HS-5 (cell line): ENCODE data around the gene OPN4.

Experiments
- DNase-seq: peaks from one replicate; pipeline ENCODE4 v3.0.0-alpha.2; 2012; ENCODE audit warnings: low read depth

The OPN4 gene

DNA sequence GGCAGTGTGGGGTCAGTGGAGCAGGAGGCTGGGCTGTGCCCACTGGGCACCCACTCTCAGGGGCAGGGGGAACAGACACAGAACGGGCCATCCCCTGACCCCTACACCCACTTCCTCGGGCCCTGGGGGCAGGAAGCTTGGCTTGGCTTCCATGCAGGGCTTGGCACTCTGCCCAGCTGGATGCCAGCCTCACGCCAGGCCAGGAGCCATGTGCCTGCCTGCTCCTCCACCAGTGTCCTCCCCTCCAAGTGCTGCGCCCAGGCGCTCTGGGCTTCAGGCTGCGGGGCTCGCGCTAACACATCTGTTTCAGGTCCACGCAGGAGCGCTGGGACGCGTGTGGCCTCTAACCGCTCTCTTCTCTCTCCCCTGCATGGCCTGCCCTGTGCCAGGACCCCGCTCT lies 26.7 kb downstream of the OPN4 start:
- no peak for DNase-seq

DNA sequence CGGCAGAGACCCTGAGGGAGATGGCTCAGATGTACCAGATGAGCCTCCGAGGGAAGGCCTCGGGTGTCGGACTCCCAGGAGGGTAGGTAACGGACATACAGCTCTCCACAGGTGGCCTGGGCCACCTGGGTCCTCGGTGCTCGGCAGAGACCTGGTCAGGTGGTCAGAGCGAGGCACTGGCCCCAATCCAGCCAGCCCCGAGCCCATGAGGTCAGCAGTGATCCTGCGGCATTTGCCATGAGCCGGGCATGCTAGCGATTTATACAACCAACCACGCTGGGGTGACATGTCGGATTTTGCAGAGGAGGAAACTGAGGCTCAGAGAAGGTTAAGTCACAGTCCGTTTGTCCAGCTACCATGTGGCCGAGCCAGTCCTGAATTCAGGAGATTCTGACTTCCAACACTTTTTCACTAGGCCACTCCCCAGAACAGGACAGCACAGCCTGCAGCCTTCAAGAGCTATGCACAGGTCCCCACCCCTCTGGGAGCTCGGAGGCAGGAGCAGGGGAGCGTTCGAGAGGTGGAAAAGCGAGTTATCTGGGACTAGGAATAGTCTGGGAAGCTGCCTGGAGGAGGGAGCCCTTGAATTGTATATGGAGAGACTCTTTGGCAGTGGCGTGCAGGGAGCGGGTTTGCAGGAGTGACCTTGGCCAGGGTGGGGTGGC lies 27.5 kb downstream of the OPN4 start:
- DNase-seq, result no peak

DNA sequence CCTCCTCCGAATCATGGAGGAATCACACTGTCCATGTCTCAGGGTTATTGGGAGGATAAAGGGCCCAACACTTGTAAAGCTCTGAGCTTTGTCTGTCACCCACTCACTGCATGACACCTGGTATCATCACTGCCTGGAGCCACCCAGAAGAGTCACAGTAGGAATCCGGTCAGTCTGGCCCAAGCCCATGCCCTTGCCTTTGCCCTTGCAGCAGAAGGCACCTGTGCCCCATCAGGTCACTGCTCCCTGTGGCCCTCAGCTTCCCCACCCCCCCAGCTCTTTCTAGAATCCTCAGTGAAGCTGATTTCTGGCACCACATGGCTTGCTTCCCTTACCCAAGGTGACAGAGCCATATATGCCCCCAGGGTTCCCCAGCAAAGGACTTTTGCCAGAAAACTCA lies 28.3 kb downstream of the OPN4 start:
- DNase-seq, result no peak

DNA sequence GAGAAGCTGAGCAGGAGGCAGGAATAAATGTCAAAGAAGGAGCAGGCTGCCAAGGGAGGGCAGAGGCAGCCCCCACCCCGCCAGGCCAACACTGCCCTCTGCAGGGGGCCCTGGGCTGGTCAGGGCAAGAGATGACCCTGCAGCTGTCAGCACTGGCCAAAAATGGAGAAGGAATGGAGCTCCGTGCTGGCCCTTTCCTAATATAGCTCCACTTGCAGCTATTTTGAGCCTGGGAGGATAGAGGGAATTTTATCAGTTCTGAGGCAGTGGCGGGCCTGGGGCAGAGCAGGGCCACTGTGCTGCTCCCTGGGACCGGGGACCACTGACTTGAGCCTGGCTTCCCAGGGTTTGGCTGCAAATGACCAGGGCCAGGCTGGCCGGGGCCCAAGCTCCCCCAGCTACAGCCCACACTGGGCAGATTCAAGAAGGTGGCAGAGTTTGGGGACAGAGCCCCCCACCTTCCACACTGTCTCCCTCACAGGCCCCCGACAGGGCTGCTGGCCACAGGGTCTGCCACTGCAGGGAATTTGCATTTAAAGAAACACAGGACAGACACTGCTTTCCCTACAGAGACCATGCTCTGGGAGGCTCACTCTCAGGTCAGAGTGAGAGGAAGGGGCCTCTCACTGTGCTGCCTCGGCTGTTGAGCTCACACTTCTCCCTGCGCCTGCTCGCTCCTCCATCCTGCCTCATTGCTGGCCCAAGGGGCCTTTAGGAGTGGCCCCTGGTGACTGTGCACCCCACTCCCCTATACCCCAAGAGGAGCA lies 30.2 kb downstream of the OPN4 start:
- DNase-seq, result no peak

DNA sequence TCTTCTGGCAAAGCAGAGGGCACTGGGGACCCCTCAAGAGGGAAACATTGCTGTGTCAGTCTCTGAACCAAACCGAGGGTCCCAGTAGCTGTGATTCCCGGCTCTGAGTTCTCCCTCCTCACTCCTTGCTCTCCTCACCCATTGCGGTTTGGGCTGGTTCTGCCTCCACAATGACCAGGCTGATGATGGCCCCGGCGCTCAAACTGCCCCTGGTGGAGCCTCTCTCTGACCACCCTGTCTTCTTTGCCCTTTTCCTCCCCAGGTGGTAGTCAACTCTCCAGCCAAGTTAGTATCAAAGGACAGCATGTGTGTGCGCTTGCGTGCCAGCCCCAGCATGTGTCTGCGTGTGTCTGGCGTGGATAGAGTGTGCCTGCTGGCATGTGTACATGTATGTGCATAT lies 31.1 kb downstream of the OPN4 start:
- DNase-seq, result no peak

DNA sequence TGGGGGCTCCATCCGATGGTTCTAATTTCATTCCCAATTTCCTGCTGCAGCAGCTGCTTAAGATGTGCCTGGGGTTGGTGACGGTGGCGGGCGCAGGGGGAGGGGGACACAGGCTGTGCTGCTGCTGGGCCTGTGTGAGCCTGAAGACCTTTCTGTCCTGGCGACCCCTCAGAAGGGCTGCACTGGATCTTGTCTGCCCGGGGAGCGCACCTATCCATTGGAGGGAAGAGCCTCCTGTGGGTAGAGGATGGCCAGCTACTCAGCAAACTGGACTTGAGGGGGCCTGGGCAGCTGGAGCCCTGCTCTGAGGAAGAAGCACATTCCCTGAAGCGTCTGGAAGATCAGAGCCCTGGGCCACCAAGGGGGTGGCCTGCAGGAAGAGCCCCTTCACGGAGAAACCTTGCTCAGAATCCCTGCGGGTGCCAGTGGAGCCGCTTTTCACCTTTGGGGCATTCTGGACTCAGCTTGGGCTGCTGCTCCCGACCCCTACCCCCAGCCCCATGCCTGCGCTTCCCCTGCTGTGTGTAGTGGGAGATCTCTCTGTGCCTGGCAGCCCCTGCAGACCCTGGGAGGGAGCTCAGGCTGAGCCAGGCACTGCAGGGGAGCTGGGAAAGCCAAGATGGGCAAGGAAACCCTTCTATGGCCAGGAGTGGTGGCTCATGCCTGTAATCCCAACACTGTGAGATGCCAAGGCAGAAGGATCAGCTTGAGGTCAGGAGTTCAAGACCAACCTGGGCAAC lies 31.7 kb downstream of the OPN4 start:
- no peak for DNase-seq

DNA sequence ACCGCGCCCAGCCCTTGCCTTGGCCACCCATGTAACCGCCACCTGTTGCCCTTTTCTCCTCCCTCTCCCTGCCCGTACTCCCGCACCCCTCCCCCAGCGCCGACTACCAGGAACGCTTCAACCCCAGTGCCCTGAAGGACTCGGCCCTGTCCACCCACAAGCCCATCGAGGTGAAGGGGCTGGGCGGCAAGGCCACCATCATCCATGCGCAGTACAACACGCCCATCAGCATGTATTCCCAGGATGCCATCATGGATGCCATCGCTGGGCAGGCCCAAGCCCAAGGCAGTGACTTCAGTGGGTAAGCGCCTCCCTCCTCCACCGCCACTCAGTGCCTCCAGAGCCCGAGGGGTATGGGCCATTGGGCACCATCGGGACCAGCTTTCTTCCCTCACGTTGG lies 32.6 kb downstream of the OPN4 start:
- DNase-seq, result no peak

DNA sequence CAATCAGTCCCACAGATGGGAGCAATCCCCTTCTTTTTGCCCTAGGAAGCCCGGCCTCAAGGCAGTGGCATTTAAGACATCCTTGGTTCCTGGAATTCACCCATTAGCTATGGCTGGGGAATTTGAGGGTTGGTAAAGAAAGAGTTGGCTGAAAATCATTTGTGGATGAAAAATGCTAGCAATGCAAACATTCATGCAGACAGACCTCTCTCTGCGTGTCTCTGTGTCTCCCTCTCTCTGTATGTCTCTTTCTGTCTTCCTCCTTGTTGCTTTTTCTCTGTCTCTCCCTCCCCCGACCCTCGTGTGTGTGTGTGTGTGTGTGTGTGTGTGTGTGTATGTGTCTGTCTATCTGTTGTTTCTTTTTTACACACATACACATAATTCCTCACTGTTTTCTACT lies 33.4 kb downstream of the OPN4 start:
- DNase-seq, result no peak

DNA sequence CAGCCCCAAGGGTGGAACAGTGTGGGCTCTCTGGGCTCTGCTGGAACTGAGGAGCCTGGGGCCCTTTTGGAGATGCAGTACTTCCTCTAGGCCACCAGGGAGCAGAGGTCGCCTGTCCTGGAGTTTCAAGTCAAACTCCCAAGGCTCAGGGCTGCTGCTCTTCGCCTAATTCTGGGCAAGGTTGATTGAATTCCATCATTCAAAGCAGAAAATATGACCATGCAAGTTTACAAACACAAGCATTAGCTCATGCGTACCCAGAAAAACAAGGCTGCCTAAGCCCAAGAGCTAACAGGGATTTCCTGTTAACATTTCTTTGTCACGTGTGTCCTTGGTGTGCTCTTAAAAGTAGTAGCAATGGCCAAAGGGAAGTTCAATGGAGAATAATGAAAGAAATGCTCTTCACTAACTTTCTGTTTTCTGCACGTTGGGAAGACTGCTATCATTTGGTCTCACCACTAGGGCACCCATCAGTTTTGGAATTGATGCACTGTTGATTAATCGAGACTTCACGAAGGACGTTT lies 34.1 kb downstream of the OPN4 start:
- DNase-seq, result peak; percentile 20

DNA sequence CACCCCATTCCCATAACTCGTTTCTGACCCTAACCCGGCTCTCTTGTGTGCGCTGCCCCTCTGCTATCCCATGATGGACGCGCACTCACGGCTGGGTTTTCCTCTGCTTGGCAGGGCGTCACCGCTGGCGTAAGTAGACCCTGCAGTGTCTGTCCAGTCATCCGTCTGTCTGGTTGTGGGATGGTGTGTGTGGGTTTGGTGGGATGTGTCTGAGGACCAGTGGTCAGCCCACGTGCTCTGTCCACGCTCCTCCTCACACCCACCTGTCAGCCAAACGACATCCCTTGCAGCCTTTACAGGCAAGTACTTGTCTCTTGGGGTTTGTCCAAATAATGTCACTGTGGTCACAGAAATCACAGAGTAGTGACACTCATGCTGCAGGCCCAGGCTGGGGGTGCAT lies 34.8 kb downstream of the OPN4 start:
- no peak for DNase-seq

DNA sequence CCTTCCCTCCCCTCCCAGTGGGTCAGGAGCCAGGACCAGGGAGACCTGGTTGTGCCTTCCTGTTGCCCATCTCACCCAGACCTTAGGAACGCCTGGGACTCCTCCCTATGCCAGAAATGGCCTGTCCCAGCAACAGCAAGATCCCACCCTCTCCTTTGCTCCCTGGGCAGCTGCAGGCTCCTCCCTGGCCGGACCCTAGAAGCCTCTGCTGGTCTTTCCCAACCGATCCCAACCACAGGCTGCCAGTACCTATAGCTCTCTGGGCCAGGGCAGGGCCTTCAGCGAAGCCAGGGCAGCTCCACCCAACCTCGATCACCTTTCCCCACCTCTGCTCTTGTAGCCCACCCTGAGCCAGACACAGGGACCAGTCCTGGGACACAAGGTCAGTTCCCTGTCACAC lies 35.9 kb downstream of the OPN4 start:
- DNase-seq, result no peak

DNA sequence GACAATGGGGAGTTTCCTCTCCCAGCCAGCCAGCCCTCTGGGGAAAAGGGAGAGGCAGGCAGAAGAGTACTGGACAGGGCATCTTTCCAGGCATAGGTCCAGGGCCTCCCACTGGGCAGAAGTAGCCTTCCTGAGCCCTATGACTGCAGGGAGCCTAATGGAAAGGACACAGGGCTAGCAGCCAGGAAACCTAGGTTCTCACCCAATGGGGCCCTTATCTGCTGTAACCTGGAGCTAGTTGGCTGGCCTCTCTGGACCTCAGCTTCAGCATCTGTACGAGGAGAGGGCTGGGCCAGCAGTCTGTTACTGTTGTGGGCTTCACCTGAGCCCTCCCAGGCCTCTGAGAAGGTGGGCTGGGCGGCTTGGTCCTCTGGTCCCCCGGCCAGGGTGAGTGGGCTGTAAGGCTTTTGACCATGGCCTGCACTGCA lies 36.3 kb downstream of the OPN4 start:
- DNase-seq, result no peak

DNA sequence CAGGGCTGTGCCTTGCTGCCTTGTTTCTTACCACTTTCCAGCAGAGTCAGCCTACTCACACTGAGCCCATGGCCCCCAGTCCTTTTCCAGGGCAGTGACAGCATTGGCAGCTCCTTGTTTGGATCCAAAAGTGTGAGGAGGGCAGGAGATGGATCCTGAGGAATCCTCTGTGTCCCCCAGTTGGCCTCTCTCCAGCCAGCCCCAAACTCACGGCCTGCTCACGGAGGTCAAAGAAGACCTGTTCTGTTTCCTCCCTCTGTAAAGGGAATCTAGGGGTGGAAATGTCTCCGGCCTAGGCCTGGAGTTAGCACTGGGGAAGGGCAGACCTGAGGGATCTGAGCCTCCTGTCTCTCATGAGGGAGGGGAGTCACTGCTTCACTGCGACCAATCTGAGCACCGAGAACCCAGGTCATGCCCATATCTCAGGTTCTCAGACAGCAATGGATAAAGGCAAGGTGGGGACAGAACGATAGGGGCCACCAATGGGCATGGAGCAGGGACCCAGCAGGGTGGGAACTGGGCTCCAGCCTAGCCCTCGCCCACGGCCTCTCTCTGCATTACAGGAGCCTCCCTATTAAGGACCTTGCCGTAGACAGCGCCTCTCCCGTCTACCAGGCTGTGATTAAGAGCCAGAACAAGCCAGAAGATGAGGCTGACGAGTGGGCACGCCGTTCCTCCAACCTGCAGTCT lies 37.1 kb downstream of the OPN4 start:
- DNase-seq, result no peak

DNA sequence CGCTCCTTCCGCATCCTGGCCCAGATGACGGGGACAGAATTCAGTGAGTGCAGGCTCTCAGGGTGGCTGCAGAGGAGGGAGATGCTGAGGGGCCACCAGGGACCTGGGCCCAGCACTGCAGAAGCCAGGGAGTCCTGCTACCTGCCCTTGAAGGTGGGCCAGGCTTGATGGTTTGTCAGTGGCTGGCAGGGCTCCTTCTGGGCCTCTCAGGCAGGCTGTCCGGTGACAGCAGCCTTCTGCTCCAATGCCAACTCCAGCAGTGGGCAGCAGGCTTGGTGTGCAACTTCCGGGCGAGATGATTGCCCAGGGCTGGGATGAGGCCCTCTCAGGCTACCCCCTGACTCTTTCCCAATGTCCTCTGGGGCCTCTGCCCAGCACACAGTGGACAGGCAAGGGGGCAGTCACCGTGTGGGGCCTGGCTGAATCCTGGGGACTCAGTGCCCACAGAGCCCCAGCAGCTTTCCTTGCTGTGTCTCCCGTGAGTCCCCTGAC lies 37.7 kb downstream of the OPN4 start:
- DNase-seq, result no peak

DNA sequence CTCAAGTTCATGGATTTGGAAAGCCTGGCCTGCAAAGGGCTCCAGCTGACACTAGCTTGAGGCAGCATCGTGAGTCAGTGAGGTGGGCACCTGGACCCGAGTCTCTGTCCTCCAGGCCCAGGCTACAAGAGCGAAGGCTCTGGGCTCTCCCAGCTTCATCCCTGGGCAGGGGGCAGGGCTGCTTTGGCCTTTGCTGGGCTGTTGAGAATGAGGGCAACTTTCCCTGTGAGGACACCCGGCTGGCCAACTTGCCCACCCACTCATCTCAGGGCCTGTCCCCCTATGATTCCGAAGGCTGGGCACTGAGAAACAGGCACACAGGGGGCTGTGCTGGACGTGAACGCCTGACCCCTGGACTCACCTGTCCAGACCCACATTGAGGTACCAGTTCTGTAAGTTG lies 38.3 kb downstream of the OPN4 start:
- no peak for DNase-seq

DNA sequence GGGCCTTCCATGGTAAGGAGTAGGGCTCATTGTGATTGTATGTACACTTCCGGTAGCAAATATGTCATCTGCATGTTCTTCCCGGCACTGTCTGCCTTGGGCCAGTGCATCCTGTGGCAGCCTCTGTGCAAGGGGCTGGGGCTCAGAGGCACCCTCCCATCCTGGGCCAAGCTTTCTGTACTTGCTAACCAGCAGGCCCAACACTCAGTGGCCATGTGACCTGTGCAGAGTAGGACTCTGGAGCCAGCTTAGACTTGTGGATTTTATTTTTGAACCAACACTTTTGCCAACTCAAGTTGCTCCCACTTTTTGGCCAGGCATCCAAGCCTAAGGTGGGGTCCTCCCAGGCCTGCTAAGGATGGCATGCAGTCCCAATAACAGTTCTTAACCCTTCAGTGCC lies 38.9 kb downstream of the OPN4 start:
- no peak for DNase-seq

DNA sequence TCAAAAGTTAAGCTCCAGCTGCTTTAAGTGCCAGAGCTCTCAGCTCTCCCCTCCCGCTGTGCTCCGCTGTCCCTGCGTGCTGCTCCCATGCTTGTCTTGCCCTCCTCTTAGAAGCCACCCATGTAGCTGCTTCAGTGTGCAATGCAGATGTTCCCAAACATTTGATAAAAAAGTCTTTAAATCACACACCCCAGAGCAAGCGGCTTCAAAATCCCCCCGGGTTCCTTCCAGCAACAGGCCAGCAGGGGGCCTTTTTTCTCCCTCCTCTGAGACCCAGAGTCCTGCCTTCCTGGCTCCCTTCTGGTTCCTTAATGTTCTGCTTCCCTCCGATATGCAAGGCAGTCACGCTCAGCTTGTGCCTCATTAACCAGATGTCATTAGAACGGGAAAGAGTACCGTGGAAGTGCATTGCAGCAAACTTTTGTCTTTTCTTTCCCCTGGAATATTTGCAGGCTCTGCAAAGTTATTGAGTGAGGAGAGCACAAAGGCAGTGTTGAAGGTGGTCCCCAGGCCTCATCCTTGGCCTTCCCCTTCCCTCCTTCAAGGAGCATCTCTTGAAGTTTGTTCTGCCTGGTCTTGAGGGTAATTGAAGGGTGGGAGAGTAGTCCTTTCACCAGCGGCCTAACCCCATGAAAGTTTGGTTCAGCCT lies 39.5 kb downstream of the OPN4 start:
- DNase-seq, result no peak

DNA sequence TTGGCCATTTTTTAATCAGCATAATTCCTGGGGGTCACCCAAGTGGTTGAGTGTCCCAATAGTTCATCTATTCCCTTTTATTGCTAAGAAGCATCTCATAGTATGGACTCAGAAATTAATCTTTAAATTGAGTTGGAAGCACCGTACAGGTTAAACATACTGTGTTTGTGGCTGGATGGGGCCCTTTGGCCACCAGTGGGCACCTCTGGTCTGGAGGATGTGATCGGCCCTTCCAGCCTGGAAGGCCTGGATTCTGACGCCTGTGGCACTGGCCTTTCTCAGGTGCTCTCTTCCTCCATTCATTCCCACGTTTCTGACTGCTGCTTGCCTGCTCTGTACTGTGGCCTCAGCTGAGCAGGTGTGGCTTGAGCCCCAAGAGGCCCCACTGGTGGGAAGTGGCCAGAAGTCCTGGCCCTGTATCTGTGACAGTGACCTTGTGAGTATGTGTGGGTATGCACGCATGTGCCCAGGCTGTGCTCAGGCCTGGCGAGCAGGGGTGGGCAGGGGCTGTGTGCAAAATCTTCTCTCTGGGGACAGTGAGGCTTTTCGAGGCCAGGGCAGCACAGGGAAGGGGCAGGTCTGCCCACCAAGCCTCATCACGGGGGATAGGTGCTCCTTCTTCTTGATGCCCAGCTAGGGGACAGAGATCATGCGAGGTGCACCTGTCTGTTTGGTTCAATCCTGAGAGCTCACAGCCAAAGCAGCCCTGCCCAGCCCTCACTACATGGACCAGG lies 44.0 kb downstream of the OPN4 start:
- DNase-seq, result no peak

DNA sequence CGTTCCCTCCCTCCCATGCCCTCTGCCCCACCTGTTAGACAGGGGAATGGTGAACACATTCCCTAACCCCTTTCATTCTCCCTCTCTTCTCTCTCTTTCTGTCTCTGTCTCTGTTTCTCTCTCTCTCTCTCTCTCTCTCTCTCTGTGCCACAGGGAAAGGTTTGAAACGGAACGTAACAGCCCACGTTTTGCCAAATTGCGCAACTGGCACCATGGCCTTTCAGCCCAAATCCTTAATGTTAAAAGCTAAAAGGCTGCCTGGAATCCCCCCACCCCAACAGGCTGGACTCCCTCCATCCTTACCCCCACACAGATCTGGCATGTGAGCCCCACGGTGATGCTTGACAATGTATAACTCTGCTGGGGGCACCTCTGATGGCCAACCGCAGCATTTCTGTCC lies 44.8 kb downstream of the OPN4 start:
- DNase-seq, result no peak

DNA sequence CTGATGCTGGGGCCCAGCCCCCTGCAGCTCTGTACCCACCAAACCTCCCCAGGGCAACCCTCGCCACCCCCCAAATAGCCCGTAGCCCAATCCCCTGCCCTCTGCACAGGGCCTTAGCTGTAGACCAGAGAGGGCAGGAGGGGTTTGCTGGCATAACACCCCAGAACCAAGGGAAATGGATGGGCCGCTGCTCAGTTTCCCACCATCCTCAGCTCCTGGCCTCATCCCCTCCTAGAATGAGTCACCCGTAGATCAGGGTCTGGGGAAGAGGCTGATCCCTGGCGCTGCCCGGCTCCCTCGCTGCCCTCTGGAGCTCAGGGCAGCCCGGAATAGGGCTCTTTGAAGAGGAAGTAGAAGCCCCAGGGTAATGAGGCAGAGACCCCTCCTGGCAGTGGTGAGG lies 45.2 kb downstream of the OPN4 start:
- DNase-seq, result no peak
